ENCODE data around the gene SMIM26. TPM values are rescaled to one million over a fixed set of nuclear protein-coding genes. Genes with fewer than 3 reads are reported as not detected.

SMIM26 gene
- total and polyA plus RNA-seq, 2 of the 13 experiments (the other 11 are each of a cell fraction or from before 2014, with no cell fraction given): 214 to 249 TPM

DNA sequence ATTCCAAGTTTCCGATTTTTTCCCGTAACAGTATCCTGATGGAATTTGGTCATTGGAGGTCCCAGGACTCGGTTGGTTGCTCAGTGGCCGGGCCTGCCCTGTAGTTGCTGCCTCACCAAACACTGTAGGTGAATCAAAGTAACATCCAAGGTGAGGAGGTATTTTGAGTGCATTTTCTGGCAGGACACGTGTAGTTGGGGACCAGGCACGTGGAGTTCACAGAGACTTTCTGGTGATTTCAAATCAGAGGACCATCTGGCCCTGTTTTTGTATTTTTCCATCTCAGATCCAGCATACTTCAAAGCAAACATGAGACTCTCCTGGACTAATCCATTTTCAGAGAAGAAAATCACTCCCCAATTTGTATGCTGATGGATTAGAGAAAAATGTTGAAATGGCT, 10.7 kb downstream of the SMIM26 start:
- in situ Hi-C loops (cut with HindIII; ENCODE audit: extremely low pct_ligation_motif_present, low pct_unique_long_range_greater_than_20kb) (no loop called here), intact Hi-C loops (cut with micrococcal nuclease; ENCODE audit: unreplicated experiment) (no loop called here)
- DNase-seq (ENCODE audit: low spot score): no peak
- no TSS peak for BruUV-seq (replicated peaks)
- H2AFZ ChIP-seq (ENCODE audit: low read length): no peak overlapping the region
- H3K9me3 ChIP-seq (ENCODE audit: low read length): no peaks in the 10 kb centered on the region
- no peaks in the 10 kb centered on the region for H3K27me3 ChIP-seq (ENCODE audit: control insufficient read depth in 1 of 2, insufficient read depth in 2 of 2, low read length in 2 of 2)
- peaks cover 22% of the 10 kb centered on the region for H3K4me1 ChIP-seq (ENCODE audit: insufficient read depth, low read length)
- no peak overlapping the region for H3K4me3 ChIP-seq (replicated peaks in 1 of 3; ENCODE audit: insufficient read depth in 1 of 3, low read depth in 2 of 3, low read length in 3 of 3)
- no peak overlapping the region for H3K4me2 ChIP-seq (ENCODE audit: low read depth, low read length)
- H3K27ac ChIP-seq (ENCODE audit: extremely low read length, insufficient read depth, low read length): no peak overlapping the region
- CTCF ChIA-PET (ENCODE audit: low intra/inter-chr PET ratio, low total read pairs): no interaction called here
- no peaks in the 10 kb centered on the region for H3K79me2 ChIP-seq (ENCODE audit: insufficient read depth, low read length)
- ATAC-seq: no peak
- no peak for FAIRE-seq
- POLR2A ChIA-PET: no interaction called here
- TF ChIP-seq SCMH1 (CRISPR knock-in tag; IDR thresholded peaks at IDR 0.05; ENCODE audit: borderline replicate concordance): no peak
- TF ChIP-seq, protein P1, sequence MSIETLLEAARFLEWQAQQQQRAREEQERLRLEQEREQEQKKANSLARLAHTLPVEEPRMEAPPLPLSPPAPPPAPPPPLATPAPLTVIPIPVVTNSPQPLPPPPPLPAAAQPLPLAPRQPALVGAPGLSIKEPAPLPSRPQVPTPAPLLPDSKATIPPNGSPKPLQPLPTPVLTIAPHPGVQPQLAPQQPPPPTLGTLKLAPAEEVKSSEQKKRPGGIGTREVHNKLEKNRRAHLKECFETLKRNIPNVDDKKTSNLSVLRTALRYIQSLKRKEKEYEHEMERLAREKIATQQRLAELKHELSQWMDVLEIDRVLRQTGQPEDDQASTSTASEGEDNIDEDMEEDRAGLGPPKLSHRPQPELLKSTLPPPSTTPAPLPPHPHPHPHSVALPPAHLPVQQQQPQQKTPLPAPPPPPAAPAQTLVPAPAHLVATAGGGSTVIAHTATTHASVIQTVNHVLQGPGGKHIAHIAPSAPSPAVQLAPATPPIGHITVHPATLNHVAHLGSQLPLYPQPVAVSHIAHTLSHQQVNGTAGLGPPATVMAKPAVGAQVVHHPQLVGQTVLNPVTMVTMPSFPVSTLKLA (IDR thresholded peaks at IDR 0.05): peak; percentile 98
- no peak overlapping the region for H3K9ac ChIP-seq (ENCODE audit: insufficient read depth, low read depth, low read length)
- H3K36me3 ChIP-seq (replicated peaks in 1 of 2; ENCODE audit: control insufficient read depth in 1 of 2, insufficient read depth in 2 of 2, low read length in 2 of 2): no peaks in the 10 kb centered on the region
- 65% methylated on average over 6 of the region's 6 CpGs for WGBS (ENCODE audit: low lambda C conversion rate)
- no peaks in the 10 kb centered on the region for H4K20me1 ChIP-seq (ENCODE audit: insufficient read depth, low read length)

GRCh38 chr20:18578581-18578980, 11.3 kb downstream of the SMIM26 start:
- H3K27ac ChIP-seq (ENCODE audit: extremely low read length, insufficient read depth, low read length): no peak overlapping the region
- no peaks in the 10 kb centered on the region for H3K27me3 ChIP-seq (ENCODE audit: control insufficient read depth in 1 of 2, insufficient read depth in 2 of 2, low read length in 2 of 2)
- H3K9ac ChIP-seq (ENCODE audit: insufficient read depth, low read depth, low read length): no peak overlapping the region
- H4K20me1 ChIP-seq (ENCODE audit: insufficient read depth, low read length): no peaks in the 10 kb centered on the region
- no peaks in the 10 kb centered on the region for H3K79me2 ChIP-seq (ENCODE audit: insufficient read depth, low read length)
- H3K4me3 ChIP-seq (replicated peaks in 1 of 3; ENCODE audit: insufficient read depth in 1 of 3, low read depth in 2 of 3, low read length in 3 of 3): no peak overlapping the region
- ChIA-PET CTCF (ENCODE audit: low intra/inter-chr PET ratio, low total read pairs) (no interaction called here), POLR2A (interaction anchor here (0.6 kb wide), 1 partner anchor 71 kb away, joined by 3 read pairs; the partner anchor contains the start of gene SEC23B)
- BruUV-seq (replicated peaks): no TSS peak
- no peak for DNase-seq (ENCODE audit: low spot score)
- H3K4me1 ChIP-seq (ENCODE audit: insufficient read depth, low read length): peaks cover 16% of the 10 kb centered on the region
- in situ Hi-C loops (cut with HindIII; ENCODE audit: extremely low pct_ligation_motif_present, low pct_unique_long_range_greater_than_20kb) (no loop called here), intact Hi-C loops (cut with micrococcal nuclease; ENCODE audit: unreplicated experiment) (no loop called here)
- FAIRE-seq: no peak
- H3K9me3 ChIP-seq (ENCODE audit: low read length): no peaks in the 10 kb centered on the region
- 47% methylated on average over 6 of the region's 6 CpGs for whole genome bisulfite sequencing (ENCODE audit: low lambda C conversion rate)
- ATAC-seq: no peak
- H3K4me2 ChIP-seq (ENCODE audit: low read depth, low read length): no peak overlapping the region
- TF ChIP-seq, protein P2, sequence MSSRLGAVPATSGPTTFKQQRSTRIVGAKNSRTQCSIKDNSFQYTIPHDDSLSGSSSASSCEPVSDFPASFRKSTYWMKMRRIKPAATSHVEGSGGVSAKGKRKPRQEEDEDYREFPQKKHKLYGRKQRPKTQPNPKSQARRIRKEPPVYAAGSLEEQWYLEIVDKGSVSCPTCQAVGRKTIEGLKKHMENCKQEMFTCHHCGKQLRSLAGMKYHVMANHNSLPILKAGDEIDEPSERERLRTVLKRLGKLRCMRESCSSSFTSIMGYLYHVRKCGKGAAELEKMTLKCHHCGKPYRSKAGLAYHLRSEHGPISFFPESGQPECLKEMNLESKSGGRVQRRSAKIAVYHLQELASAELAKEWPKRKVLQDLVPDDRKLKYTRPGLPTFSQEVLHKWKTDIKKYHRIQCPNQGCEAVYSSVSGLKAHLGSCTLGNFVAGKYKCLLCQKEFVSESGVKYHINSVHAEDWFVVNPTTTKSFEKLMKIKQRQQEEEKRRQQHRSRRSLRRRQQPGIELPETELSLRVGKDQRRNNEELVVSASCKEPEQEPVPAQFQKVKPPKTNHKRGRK (CRISPR knock-in tag; IDR thresholded peaks at IDR 0.05): no peak
- no peak for TF ChIP-seq CHD4 (IDR thresholded peaks at IDR 0.05; ENCODE audit: borderline replicate concordance, low read length)
- TF ChIP-seq ZNF713 (CRISPR knock-in tag; IDR thresholded peaks at IDR 0.05): no peak
- TF ChIP-seq, protein P3, sequence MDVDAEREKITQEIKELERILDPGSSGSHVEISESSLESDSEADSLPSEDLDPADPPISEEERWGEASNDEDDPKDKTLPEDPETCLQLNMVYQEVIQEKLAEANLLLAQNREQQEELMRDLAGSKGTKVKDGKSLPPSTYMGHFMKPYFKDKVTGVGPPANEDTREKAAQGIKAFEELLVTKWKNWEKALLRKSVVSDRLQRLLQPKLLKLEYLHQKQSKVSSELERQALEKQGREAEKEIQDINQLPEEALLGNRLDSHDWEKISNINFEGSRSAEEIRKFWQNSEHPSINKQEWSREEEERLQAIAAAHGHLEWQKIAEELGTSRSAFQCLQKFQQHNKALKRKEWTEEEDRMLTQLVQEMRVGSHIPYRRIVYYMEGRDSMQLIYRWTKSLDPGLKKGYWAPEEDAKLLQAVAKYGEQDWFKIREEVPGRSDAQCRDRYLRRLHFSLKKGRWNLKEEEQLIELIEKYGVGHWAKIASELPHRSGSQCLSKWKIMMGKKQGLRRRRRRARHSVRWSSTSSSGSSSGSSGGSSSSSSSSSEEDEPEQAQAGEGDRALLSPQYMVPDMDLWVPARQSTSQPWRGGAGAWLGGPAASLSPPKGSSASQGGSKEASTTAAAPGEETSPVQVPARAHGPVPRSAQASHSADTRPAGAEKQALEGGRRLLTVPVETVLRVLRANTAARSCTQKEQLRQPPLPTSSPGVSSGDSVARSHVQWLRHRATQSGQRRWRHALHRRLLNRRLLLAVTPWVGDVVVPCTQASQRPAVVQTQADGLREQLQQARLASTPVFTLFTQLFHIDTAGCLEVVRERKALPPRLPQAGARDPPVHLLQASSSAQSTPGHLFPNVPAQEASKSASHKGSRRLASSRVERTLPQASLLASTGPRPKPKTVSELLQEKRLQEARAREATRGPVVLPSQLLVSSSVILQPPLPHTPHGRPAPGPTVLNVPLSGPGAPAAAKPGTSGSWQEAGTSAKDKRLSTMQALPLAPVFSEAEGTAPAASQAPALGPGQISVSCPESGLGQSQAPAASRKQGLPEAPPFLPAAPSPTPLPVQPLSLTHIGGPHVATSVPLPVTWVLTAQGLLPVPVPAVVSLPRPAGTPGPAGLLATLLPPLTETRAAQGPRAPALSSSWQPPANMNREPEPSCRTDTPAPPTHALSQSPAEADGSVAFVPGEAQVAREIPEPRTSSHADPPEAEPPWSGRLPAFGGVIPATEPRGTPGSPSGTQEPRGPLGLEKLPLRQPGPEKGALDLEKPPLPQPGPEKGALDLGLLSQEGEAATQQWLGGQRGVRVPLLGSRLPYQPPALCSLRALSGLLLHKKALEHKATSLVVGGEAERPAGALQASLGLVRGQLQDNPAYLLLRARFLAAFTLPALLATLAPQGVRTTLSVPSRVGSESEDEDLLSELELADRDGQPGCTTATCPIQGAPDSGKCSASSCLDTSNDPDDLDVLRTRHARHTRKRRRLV (CRISPR knock-in tag; IDR thresholded peaks at IDR 0.05): no peak
- TF ChIP-seq, protein P4, sequence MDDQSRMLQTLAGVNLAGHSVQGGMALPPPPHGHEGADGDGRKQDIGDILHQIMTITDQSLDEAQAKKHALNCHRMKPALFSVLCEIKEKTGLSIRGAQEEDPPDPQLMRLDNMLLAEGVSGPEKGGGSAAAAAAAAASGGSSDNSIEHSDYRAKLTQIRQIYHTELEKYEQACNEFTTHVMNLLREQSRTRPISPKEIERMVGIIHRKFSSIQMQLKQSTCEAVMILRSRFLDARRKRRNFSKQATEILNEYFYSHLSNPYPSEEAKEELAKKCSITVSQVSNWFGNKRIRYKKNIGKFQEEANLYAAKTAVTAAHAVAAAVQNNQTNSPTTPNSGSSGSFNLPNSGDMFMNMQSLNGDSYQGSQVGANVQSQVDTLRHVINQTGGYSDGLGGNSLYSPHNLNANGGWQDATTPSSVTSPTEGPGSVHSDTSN (CRISPR knock-in tag; IDR thresholded peaks at IDR 0.05; ENCODE audit: borderline replicate concordance): no peak
- peak overlapping the region; percentile 68 for H2AFZ ChIP-seq (ENCODE audit: low read length)
- no peaks in the 10 kb centered on the region for H3K36me3 ChIP-seq (replicated peaks in 1 of 2; ENCODE audit: control insufficient read depth in 1 of 2, insufficient read depth in 2 of 2, low read length in 2 of 2)

Measured in HepG2 (cell line).